CD4-positive, alpha-beta T cell (primary cell): ENCODE measurements around the gene FEZF2. TPM values are rescaled to one million over a fixed set of nuclear protein-coding genes. Genes with fewer than 3 reads are reported as not detected.

Experiments
- ATAC-seq: fragments of 200-7000 bp; cut with Tn5 transposase; one replicate; pipeline ENCODE4 v1.10.0; 2022; ENCODE audit warnings: mild to moderate bottlenecking; ENCODE audit not compliant: poor library complexity
- CTCF ChIA-PET: fragments of 350-600 bp; sonication (Branson Sonifier 250); formaldehyde crosslinking; loops from one replicate; lab custom pipeline; 2021; ENCODE audit warnings: antibody characterized with exemption, inconsistent platforms; lab: Charles Lee
- POLR2A ChIA-PET: fragments of 350-600 bp; sonication (Branson Sonifier 250); formaldehyde crosslinking; loops from one replicate; lab custom pipeline; 2021; ENCODE audit warnings: antibody characterized with exemption, inconsistent platforms; lab: Charles Lee
- DNase-seq, 14 experiments: peaks; one replicate each; pipeline ENCODE4 v3.0.0-alpha.2; 2013 to 2020; ENCODE audit warnings: mixed read lengths in 2 of 14
- H3K27ac ChIP-seq, 2 donors: one replicate each; pipeline versions ENCODE4 v1.5.1 to v1.7.0; 2013; ENCODE audit warnings: low read length in 2 of 2, low read depth in 1 of 2, mild to moderate bottlenecking in 1 of 2
- H3K27me3 ChIP-seq, 2 experiments: 1 replicate in 1 of 2; 2 replicates in 1 of 2; pipeline versions ENCODE4 v1.6.1 to v1.7.0; 2013; ENCODE audit warnings: low read length in 2 of 2, control low read depth in 1 of 2, mild to moderate bottlenecking in 1 of 2, moderate library complexity in 1 of 2; ENCODE audit not compliant: insufficient read depth in 2 of 2, control insufficient read depth in 1 of 2
- H3K36me3 ChIP-seq: one replicate; pipeline ENCODE4 v1.6.1; 2013; ENCODE audit warnings: low read length, control low read depth; ENCODE audit not compliant: insufficient read depth
- H3K4me1 ChIP-seq: one replicate; pipeline ENCODE4 v1.6.1; 2013; ENCODE audit warnings: low read length, control low read depth; ENCODE audit not compliant: insufficient read depth
- H3K4me3 ChIP-seq: one replicate; pipeline ENCODE4 v1.5.1; 2013; ENCODE audit warnings: mild to moderate bottlenecking, low read length, moderate library complexity
- H3K9me3 ChIP-seq, 2 experiments: 1 replicate in 1 of 2; 2 replicates in 1 of 2; pipeline versions ENCODE4 v1.6.1 to v1.7.0; 2013; ENCODE audit warnings: low read length in 2 of 2, mild to moderate bottlenecking in 2 of 2, control low read depth in 1 of 2, moderate library complexity in 1 of 2; ENCODE audit not compliant: control insufficient read depth in 1 of 2, insufficient read depth in 1 of 2
- H3K27ac Mint-ChIP-seq: one replicate; pipeline ENCODE4 v1.8.0; 2020; ENCODE audit warnings: mixed read lengths
- H3K27me3 Mint-ChIP-seq: one replicate; pipeline ENCODE4 v1.8.0; 2021; ENCODE audit warnings: mixed read lengths
- H3K36me3 Mint-ChIP-seq: one replicate; pipeline ENCODE4 v1.8.0; 2021; ENCODE audit warnings: low read depth, mixed read lengths
- H3K4me1 Mint-ChIP-seq: one replicate; pipeline ENCODE4 v1.8.0; 2021; ENCODE audit warnings: low read depth, mixed read lengths
- H3K4me3 Mint-ChIP-seq: one replicate; pipeline ENCODE4 v1.8.0; 2020; ENCODE audit warnings: mild to moderate bottlenecking, mixed read lengths
- H3K9me3 Mint-ChIP-seq: one replicate; pipeline ENCODE4 v1.8.0; 2020; ENCODE audit warnings: mixed read lengths
- intact Hi-C, 2 experiments: fragments of 100-400 bp; cut with DNase I in 1 of 2; cut with micrococcal nuclease in 1 of 2; formaldehyde crosslinking; loops; one replicate each; pipeline versions ENCODE4 v1.15.1 to v1.9.0; 2023 to 2025; cut with DNase I, micrococcal nuclease
- total RNA-seq, 174 experiments: library from RNA in 2 of 174; stranded (reverse) in 2 of 174; gene quantifications; one replicate each; pipeline ENCODE4 v1.2.3 and lab custom pipeline; 2021 to 2026
- TF ChIP-seq, protein P1 (sequence below): fragments of 200-600 bp; IDR thresholded peaks from one replicate; pipeline ENCODE4 v1.8.0; 2022; ENCODE audit warnings: antibody characterized with exemption, mild to moderate bottlenecking

The FEZF2 gene
- total RNA-seq, 2 experiments from 2014 or later, result not detected

DNA sequence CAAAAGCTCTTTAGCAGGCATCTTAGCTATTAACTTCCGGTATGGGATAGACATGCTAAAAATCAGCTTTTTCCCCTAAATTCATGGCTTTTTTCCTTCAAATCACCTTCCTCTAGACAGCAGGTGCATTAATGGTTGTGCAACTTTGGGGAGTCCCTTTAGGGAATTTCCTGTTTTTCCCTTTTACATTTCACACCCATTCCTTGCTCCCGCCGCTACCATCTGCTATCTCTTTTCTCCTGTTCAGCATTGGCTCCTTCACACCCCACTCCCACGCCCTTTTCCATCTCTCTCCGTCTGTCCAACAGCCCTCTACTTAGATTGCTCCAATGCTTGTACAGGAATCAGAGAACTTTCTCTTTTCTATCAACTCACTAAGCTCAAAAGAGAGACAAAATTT, 43.4 kb downstream of the FEZF2 start:
- H3K27me3 ChIP-seq, result no peaks in the 10 kb centered on the region
- TF ChIP-seq, protein P1, sequence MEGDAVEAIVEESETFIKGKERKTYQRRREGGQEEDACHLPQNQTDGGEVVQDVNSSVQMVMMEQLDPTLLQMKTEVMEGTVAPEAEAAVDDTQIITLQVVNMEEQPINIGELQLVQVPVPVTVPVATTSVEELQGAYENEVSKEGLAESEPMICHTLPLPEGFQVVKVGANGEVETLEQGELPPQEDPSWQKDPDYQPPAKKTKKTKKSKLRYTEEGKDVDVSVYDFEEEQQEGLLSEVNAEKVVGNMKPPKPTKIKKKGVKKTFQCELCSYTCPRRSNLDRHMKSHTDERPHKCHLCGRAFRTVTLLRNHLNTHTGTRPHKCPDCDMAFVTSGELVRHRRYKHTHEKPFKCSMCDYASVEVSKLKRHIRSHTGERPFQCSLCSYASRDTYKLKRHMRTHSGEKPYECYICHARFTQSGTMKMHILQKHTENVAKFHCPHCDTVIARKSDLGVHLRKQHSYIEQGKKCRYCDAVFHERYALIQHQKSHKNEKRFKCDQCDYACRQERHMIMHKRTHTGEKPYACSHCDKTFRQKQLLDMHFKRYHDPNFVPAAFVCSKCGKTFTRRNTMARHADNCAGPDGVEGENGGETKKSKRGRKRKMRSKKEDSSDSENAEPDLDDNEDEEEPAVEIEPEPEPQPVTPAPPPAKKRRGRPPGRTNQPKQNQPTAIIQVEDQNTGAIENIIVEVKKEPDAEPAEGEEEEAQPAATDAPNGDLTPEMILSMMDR, result no peak
- ATAC-seq, result no peak
- H3K27ac ChIP-seq, result no peak overlapping the region
- peaks cover 0 to 3% of the 10 kb centered on the region in 2 experiments for H3K9me3 ChIP-seq
- H3K36me3 ChIP-seq, result no peaks in the 10 kb centered on the region
- CTCF ChIA-PET, result no interaction called here
- no peak overlapping the region for H3K4me3 Mint-ChIP-seq
- no peaks in the 10 kb centered on the region for H3K4me1 ChIP-seq
- no peak overlapping the region for H3K27ac Mint-ChIP-seq
- intact Hi-C loops, result loop anchor here (5.0 kb wide), 1 partner anchor 1487 kb away; the partner anchor contains the start of gene C3orf49 (in 2 of the 2)
- H3K4me3 ChIP-seq, result no peak overlapping the region
- no peaks in the 10 kb centered on the region for H3K36me3 Mint-ChIP-seq
- no peaks in the 10 kb centered on the region for H3K9me3 Mint-ChIP-seq
- DNase-seq, result no peak
- H3K4me1 Mint-ChIP-seq, result no peaks in the 10 kb centered on the region
- H3K27me3 Mint-ChIP-seq, result no peaks in the 10 kb centered on the region
- POLR2A ChIA-PET, result no interaction called here

DNA sequence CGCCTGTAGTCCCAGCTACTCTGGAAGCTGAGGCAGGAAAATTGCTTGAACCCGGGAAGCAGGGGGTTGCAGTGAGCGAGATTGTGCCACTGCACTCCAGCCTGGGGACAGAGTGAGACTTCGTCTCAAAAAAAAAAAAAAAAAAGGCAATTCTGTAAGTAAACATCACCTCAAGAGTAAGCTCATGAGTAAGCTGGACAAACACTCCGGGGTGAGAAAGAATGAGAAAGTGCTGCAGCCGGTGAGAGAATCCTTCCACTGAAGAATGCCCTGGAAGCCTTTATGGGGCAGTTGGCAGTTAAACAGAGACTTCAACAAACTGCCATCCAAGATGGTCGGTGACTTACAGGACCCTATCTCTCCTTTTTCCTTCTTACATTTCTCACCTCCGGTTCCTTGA, 47.5 kb downstream of the FEZF2 start:
- Histone ChIP-seq H3K27me3 (no peaks in the 10 kb centered on the region), H3K36me3 (no peaks in the 10 kb centered on the region), H3K27ac (no peak overlapping the region), H3K4me1 (no peaks in the 10 kb centered on the region), H3K4me3 (no peak overlapping the region), H3K9me3 (peaks cover 0 to 3% of the 10 kb centered on the region in 2 experiments)
- ChIA-PET POLR2A (interaction anchor here (0.6 kb wide), 1 partner anchor 131 kb away, joined by 3 read pairs; no protein-coding TSS in a partner anchor), CTCF (no interaction called here)
- Mint-ChIP-seq H3K4me1 (no peaks in the 10 kb centered on the region), H3K27me3 (peaks cover 13% of the 10 kb centered on the region), H3K9me3 (no peaks in the 10 kb centered on the region), H3K4me3 (no peak overlapping the region), H3K27ac (no peak overlapping the region), H3K36me3 (no peaks in the 10 kb centered on the region)
- TF ChIP-seq, protein P1, result no peak
- ATAC-seq, result no peak
- DNase-seq, result no peak
- intact Hi-C loops, result no loop called here

DNA sequence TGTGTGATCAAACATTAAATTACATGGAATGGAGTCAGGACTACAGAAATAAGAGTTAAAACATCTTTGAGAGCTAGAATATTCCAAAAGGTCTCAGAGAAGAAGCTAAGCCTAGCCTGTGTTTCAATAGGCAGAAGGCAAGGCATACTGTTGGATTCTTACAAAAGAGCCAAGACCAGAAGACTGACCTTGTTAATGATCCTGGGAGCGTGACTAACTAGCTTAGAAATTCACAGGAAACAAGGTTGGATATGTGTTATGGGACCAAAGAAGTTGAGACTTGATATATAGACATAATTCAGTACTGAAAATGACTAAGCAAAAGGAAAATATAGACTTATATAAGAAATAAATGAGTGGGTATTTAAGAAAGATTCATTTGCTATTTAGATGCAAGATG, 50.1 kb downstream of the FEZF2 start:
- H3K4me3 ChIP-seq, result no peak overlapping the region
- intact Hi-C loops, result no loop called here
- ChIA-PET CTCF (interaction anchor here (1.3 kb wide), 2 partner anchors 10 to 12 kb away, joined by 4 read pairs; no protein-coding TSS in a partner anchor), POLR2A (no interaction called here)
- peaks cover 7 to 15% of the 10 kb centered on the region in 2 experiments for H3K27me3 ChIP-seq
- H3K27ac Mint-ChIP-seq, result no peak overlapping the region
- no peaks in the 10 kb centered on the region for H3K9me3 Mint-ChIP-seq
- DNase-seq (no peak), ATAC-seq (no peak)
- H3K27ac ChIP-seq, result no peak overlapping the region
- H3K4me1 Mint-ChIP-seq, result peaks cover 8% of the 10 kb centered on the region
- TF ChIP-seq, protein P1, result no peak
- peaks cover 9% of the 10 kb centered on the region for H3K4me1 ChIP-seq
- peaks cover 0 to 17% of the 10 kb centered on the region in 2 experiments for H3K9me3 ChIP-seq
- no peaks in the 10 kb centered on the region for H3K36me3 ChIP-seq
- H3K36me3 Mint-ChIP-seq, result peaks cover 6% of the 10 kb centered on the region
- H3K4me3 Mint-ChIP-seq, result no peak overlapping the region
- H3K27me3 Mint-ChIP-seq, result peaks cover 38% of the 10 kb centered on the region
